T-cell (primary cell): Measurements from ENCODE around the gene MVB12B. TPM values are rescaled to one million over a fixed set of nuclear protein-coding genes. Genes with fewer than 3 reads are reported as not detected.

Source experiments
- ATAC-seq, 4 experiments: fragments of 200-7000 bp in 3 of 4; fragments of 150-1000 bp in 1 of 4; cut with Tn5 transposase; replicated peaks in 1 of 4; 1 replicate in 3 of 4; 2 replicates in 1 of 4; pipeline ENCODE4 v1.10.0; 2021; ENCODE audit warnings: moderate library complexity in 3 of 4, mild to moderate bottlenecking in 2 of 4, moderate number of reproducible peaks in 1 of 4
- CTCF ChIA-PET, 2 donors: fragments of 300-600 bp; sonication (Branson Sonifier 250); formaldehyde crosslinking; loops; one replicate each; lab custom pipeline; 2022; ENCODE audit warnings: antibody characterized with exemption in 2 of 2; lab: Charles Lee
- POLR2A ChIA-PET, 2 donors: fragments of 300-600 bp; sonication (Branson Sonifier 250); formaldehyde crosslinking; loops; one replicate each; lab custom pipeline; 2022; ENCODE audit warnings: antibody characterized with exemption in 2 of 2; lab: Charles Lee
- DNase-seq, 35 experiments: peaks; one replicate each; pipeline versions ENCODE4 v3.0.0 to v3.0.0-alpha.2; 2013 to 2023
- H3K27ac ChIP-seq: one replicate; pipeline ENCODE4 v1.5.1; 2013; ENCODE audit warnings: low read length
- H3K27me3 ChIP-seq, 2 experiments: replicated peaks in 1 of 2; 1 replicate in 1 of 2; 2 replicates in 1 of 2; pipeline versions ENCODE4 v1.6.1 to v1.7.0; 2013; ENCODE audit warnings: low read length in 1 of 2, mixed read lengths in 1 of 2; ENCODE audit not compliant: control insufficient read depth in 2 of 2, insufficient read depth in 2 of 2; ENCODE audit errors: extremely low read depth in 1 of 2
- H3K36me3 ChIP-seq, 2 donors: 1 replicate in 1 of 2; 2 replicates in 1 of 2; pipeline versions ENCODE4 v1.6.1 to v1.7.0; 2013; ENCODE audit warnings: low read length in 1 of 2; ENCODE audit not compliant: control insufficient read depth in 2 of 2, insufficient read depth in 1 of 2; ENCODE audit errors: extremely low read depth in 1 of 2
- H3K4me1 ChIP-seq, 2 experiments: 1 replicate in 1 of 2; 2 replicates in 1 of 2; pipeline versions ENCODE4 v1.6.1 to v1.7.0; 2013; ENCODE audit warnings: low read length in 2 of 2, mixed read lengths in 1 of 2; ENCODE audit not compliant: insufficient read depth in 2 of 2, control insufficient read depth in 1 of 2; ENCODE audit errors: extremely low read depth in 1 of 2
- H3K4me3 ChIP-seq, 2 donors: 1 replicate in 1 of 2; 2 replicates in 1 of 2; pipeline versions ENCODE4 v1.5.1 to v1.7.0; 2013; ENCODE audit warnings: mild to moderate bottlenecking in 2 of 2, low read length in 1 of 2, moderate library complexity in 1 of 2; ENCODE audit not compliant: control insufficient read depth in 1 of 2; ENCODE audit errors: extremely low read depth in 1 of 2
- H3K9me3 ChIP-seq: 2 replicates; pipeline ENCODE4 v1.7.0; 2013
- H3K27ac Mint-ChIP-seq, 2 donors: one replicate each; pipeline ENCODE4 v1.8.0; 2020 to 2021; ENCODE audit warnings: mild to moderate bottlenecking in 2 of 2, mixed read lengths in 2 of 2
- H3K27me3 Mint-ChIP-seq, 2 donors: one replicate each; pipeline ENCODE4 v1.8.0; 2021 to 2022; ENCODE audit warnings: mixed read lengths in 2 of 2
- H3K36me3 Mint-ChIP-seq: one replicate; pipeline ENCODE4 v1.8.0; 2021; ENCODE audit warnings: mixed read lengths
- H3K4me1 Mint-ChIP-seq, 3 donors: one replicate each; pipeline ENCODE4 v1.8.0; 2020 to 2022; ENCODE audit warnings: mixed read lengths in 3 of 3, mild to moderate bottlenecking in 1 of 3
- H3K4me3 Mint-ChIP-seq, 3 donors: one replicate each; pipeline ENCODE4 v1.8.0; 2020 to 2022; ENCODE audit warnings: mild to moderate bottlenecking in 3 of 3, mixed read lengths in 3 of 3, moderate library complexity in 3 of 3
- H3K9me3 Mint-ChIP-seq, 3 donors: one replicate each; pipeline ENCODE4 v1.8.0; 2020 to 2022; ENCODE audit warnings: mixed read lengths in 3 of 3
- WGBS: methylation state at CpG from one replicate; pipeline ENCODE4 v1.1.5; 2013; ENCODE audit warnings: missing lambda C conversion rate; ENCODE audit not compliant: insufficient coverage; 5-methylcytosine and 5-hydroxymethylcytosine counted together
- total RNA-seq, 35 experiments: library from RNA in 6 of 35; stranded (reverse) in 6 of 35; fragments of 120-200 nt in 1 of 35; gene quantifications; one replicate each; pipeline versions ENCODE4 v1.2.1 to v1.2.4 and lab custom pipeline; 2013 to 2026

Gene MVB12B
- total RNA-seq, 5 donors from 2014 or later (not counting 1 experiment from before 2014, with no cell fraction given) = 8.2 to 25.2 (median 10.6) TPM

DNA sequence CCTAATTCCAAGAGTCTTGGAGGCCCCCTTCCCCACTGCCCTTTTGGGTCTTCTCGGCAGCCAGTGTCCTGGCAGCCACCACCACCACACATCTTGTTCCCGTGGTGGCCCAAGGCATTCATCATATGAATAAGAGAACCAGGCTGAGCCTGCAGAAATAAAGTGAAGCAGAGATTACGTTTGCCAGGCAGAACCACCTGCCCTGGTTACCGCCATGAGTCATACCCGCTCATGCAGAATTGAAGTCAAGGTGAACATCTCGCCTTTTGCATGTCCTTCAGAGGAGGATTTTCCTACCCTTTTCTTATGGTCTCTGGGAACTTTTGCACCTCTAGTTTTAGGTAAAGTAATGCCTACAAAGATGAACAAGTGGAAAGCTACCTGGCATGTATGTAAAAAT lies 167.6 kb downstream of the MVB12B start:
- no peak overlapping the region for H3K27ac ChIP-seq
- WGBS = 87% methylated on average over 3 of the region's 6 CpGs
- ATAC-seq = no peak
- H3K9me3 ChIP-seq = no peaks in the 10 kb centered on the region
- no peaks in the 10 kb centered on the region for H3K9me3 Mint-ChIP-seq
- no peak overlapping the region for H3K4me3 Mint-ChIP-seq
- no peak overlapping the region for H3K4me3 ChIP-seq
- peaks cover 0 to 3% of the 10 kb centered on the region in 2 donors for H3K36me3 ChIP-seq
- ChIA-PET CTCF (interaction anchor here in 1 of 2 donors (0.6 to 0.7 kb wide), 3 partner anchors 8 to 78 kb away, joined by 3 to 4 read pairs (median 4); no protein-coding TSS in a partner anchor), POLR2A (no interaction called here)
- peaks cover 0 to 18% of the 10 kb centered on the region in 2 experiments for H3K4me1 ChIP-seq
- peaks cover 0 to under 1% of the 10 kb centered on the region in 2 experiments for H3K27me3 ChIP-seq
- H3K4me1 Mint-ChIP-seq = peaks cover 6 to 17% (median 15%) of the 10 kb centered on the region in 3 donors
- H3K27ac Mint-ChIP-seq = no peak overlapping the region
- H3K27me3 Mint-ChIP-seq = no peaks in the 10 kb centered on the region
- no peaks in the 10 kb centered on the region for H3K36me3 Mint-ChIP-seq
- no peak for DNase-seq

DNA sequence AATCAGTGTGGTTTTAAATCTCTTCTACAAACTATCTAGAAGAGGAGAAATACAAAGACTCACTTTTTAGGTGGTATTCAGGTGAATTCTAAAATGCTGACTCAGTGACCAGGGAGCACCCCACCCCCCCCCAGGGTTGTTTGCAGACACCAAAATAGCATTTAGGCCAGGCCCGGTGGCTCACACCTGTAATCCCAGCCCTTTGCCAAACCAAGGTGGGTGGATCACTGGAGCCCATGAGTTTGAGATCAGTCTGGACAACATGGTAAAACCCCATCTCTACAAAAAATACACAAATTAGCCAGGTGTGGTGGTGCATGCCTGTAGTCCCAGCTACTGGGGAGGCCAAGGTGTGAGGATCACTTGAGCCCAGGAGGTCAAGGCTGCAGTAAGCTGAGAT lies 168.1 kb downstream of the MVB12B start:
- Histone ChIP-seq H3K27ac (no peak overlapping the region), H3K27me3 (peaks cover 0 to 5% of the 10 kb centered on the region in 2 experiments), H3K4me3 (no peak overlapping the region), H3K4me1 (peaks cover 0 to 22% of the 10 kb centered on the region in 2 experiments), H3K36me3 (peaks cover 0 to 3% of the 10 kb centered on the region in 2 donors), H3K9me3 (no peaks in the 10 kb centered on the region)
- no peaks in the 10 kb centered on the region for H3K36me3 Mint-ChIP-seq
- H3K9me3 Mint-ChIP-seq = no peaks in the 10 kb centered on the region
- H3K27ac Mint-ChIP-seq = no peak overlapping the region
- ChIA-PET CTCF (interaction anchor here in 1 of 2 donors (0.6 to 0.7 kb wide), 2 partner anchors 23 to 78 kb away, joined by 4 read pairs; no protein-coding TSS in a partner anchor), POLR2A (no interaction called here)
- peaks cover 6 to 19% (median 17%) of the 10 kb centered on the region in 3 donors for H3K4me1 Mint-ChIP-seq
- ATAC-seq = no peak
- DNase-seq = no peak
- H3K27me3 Mint-ChIP-seq = peaks cover 0 to 2% of the 10 kb centered on the region in 2 donors
- no peak overlapping the region for H3K4me3 Mint-ChIP-seq
- WGBS = no CpG with 5 or more reads among the region's 1 CpG

DNA sequence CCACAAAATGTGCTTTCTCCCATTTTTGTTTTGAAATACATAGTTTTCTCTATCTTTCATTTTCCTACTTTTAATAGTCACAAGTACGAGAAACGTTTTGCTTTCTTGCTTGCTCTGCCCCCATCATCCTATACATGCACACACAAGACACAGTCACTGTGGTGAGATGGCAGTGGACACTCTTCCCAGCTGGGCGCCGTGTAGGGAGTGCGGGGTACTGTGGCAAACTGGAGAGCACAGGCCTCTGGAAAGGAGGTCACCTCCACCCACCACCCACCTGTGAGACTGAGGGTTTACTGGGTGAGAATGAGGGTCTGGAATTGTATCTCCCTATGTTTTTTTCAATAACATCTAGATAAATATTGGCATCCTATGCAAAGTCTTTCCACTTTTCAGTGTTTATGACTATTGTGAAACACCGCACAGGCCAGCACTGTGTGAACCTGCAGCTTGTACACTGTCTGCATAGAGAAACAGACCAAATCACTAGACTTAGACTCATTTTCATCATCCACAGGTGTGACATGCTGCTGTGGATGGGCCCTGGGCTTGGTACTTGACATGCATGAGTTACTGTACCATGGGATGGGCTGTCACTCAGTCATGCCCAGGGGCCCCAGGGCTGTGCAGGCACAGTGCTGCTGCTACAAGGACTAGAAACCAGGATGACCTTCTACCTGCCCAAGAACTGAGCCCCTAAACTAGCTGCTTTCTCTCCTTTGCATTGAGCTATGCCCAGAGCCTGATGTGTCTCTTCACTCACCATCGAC lies 169.0 kb downstream of the MVB12B start:
- Histone ChIP-seq H3K36me3 (peaks cover 0 to 3% of the 10 kb centered on the region in 2 donors), H3K9me3 (no peaks in the 10 kb centered on the region), H3K27ac (no peak overlapping the region), H3K4me1 (peaks cover 0 to 24% of the 10 kb centered on the region in 2 experiments), H3K4me3 (no peak overlapping the region), H3K27me3 (peaks cover 0 to 13% of the 10 kb centered on the region in 2 experiments)
- WGBS = 68% methylated on average over 2 of the region's 7 CpGs
- Mint-ChIP-seq H3K36me3 (no peaks in the 10 kb centered on the region), H3K27ac (no peak overlapping the region), H3K9me3 (no peaks in the 10 kb centered on the region), H3K4me3 (no peak overlapping the region), H3K4me1 (peaks cover 6 to 17% (median 14%) of the 10 kb centered on the region in 3 donors), H3K27me3 (peaks cover 5 to 6% of the 10 kb centered on the region in 2 donors)
- ATAC-seq (no peak), DNase-seq (no peak)
- POLR2A ChIA-PET = no interaction called here
- CTCF ChIA-PET = interaction anchor here in 1 of 2 donors (0.8 kb wide), 1 partner anchor 61 kb away, joined by 3 read pairs; no protein-coding TSS in a partner anchor

DNA sequence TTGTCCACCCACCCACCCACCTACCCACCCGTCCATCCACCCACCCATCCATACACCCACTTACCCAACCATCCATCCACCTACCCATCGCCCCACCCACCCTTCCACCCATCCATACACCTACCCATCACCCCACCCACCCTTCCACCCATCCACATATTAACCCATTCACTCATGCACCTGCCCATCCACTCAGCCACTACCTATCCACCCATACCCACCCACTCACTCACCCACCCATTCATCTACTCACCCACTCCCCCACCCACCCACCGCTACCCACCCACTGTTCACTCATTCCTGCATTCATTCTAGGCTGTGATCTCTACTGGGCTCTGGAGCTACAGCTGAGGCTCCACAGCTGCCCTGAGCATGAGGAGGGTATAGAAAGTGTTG lies 169.6 kb downstream of the MVB12B start:
- no peaks in the 10 kb centered on the region for H3K36me3 Mint-ChIP-seq
- H3K27me3 ChIP-seq = peaks cover 0 to 19% of the 10 kb centered on the region in 2 experiments
- ATAC-seq (no peak), DNase-seq (no peak)
- H3K9me3 ChIP-seq = no peaks in the 10 kb centered on the region
- no peak overlapping the region for H3K4me3 ChIP-seq
- no peak overlapping the region for H3K4me3 Mint-ChIP-seq
- POLR2A ChIA-PET = no interaction called here
- H3K4me1 ChIP-seq = peaks cover 0 to 26% of the 10 kb centered on the region in 2 experiments
- no peaks in the 10 kb centered on the region for H3K9me3 Mint-ChIP-seq
- no peak overlapping the region for H3K27ac ChIP-seq
- peaks cover 0 to 3% of the 10 kb centered on the region in 2 donors for H3K36me3 ChIP-seq
- no peak overlapping the region for H3K27ac Mint-ChIP-seq
- no CpG with 5 or more reads among the region's 3 CpGs for WGBS
- H3K4me1 Mint-ChIP-seq = peaks cover 8 to 17% (median 15%) of the 10 kb centered on the region in 3 donors
- CTCF ChIA-PET = interaction anchor here (0.6 to 0.8 kb wide), 2 partner anchors 60 to 153 kb away, joined by 3 to 6 read pairs; no protein-coding TSS in a partner anchor
- H3K27me3 Mint-ChIP-seq = peaks cover 9% of the 10 kb centered on the region in 2 donors

DNA sequence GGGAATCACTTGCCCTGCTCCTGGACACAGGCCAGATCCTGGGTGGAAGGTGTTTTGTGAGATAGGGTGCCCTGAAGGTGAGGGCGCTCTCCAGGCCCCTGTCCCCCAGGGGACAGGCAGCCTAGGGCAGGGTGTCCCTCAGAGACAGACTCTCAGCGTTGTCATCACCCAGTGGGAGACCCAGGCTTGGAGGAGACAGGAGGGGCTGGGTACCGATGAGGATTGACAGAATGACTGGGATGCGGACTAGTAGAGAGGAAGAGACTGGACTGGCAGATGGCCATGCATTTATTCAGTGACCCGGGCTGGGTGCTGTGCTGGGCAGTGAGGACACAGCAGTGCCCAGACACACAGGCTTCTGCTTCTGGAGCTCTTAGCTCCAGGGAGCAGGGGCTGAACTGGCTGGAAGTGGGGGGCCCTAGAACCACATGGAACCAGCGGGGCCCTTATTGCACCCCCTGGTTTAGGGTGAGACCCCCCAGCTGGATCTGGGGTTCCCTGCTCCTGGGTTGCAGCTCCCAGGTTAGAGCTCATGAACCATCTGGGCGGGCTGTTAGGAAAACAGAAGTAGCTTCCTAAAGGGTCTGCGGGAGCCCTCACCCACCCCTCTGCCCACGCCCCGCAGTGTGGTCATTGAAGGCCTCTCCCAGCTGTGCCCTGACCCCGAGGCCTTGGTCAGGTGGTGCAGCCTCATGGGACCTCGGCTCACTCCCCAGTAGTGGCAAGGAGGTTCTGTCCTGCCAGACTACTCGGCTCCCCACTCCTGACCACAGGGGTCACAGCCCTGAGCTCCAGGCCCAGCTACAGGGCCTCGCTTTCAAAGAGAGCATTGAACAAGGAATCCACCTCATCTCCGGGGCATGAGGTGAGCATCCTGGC lies 170.4 kb downstream of the MVB12B start:
- Mint-ChIP-seq H3K4me3 (no peak overlapping the region), H3K36me3 (no peaks in the 10 kb centered on the region), H3K27ac (no peak overlapping the region), H3K4me1 (peaks cover 5 to 16% (median 14%) of the 10 kb centered on the region in 3 donors), H3K9me3 (no peaks in the 10 kb centered on the region), H3K27me3 (peaks cover 9% of the 10 kb centered on the region in 2 donors)
- H3K4me3 ChIP-seq = no peak overlapping the region
- ATAC-seq = no peak
- ChIA-PET CTCF (interaction anchor here (0.6 to 0.8 kb wide), 2 partner anchors 59 to 154 kb away, joined by 3 to 6 read pairs; no protein-coding TSS in a partner anchor), POLR2A (no interaction called here)
- WGBS = 90% methylated on average over 12 of the region's 15 CpGs
- H3K9me3 ChIP-seq = no peaks in the 10 kb centered on the region
- H3K27me3 ChIP-seq = peaks cover 0 to 23% of the 10 kb centered on the region in 2 experiments
- peaks cover 0 to 3% of the 10 kb centered on the region in 2 donors for H3K36me3 ChIP-seq
- peaks cover 0 to 28% of the 10 kb centered on the region in 2 experiments for H3K4me1 ChIP-seq
- DNase-seq = no peak
- no peak overlapping the region for H3K27ac ChIP-seq
